ENCODE measurements around the gene GAA. TPM values are rescaled to one million over a fixed set of nuclear protein-coding genes. Genes with fewer than 3 reads are reported as not detected.

GAA gene
- total RNA-seq (2014; rRNA removed; shearing (Covaris generic)) = 88.7 and 97.7 TPM in 2 replicates
- polyA plus RNA-seq (2015; cell fraction: cytosol; rRNA removed) = 242 and 314 TPM in 2 replicates
- polyA plus RNA-seq (2015; cell fraction: nucleus; rRNA removed) = 487 and 533 TPM in 2 replicates

- in situ Hi-C loops (cut with HindIII; ENCODE audit: low pct_unique_long_range_greater_than_20kb, low sequenced_read_pairs) = no loop called here
- peak; percentile 90 for DNase-seq (ENCODE audit: low read depth, low spot score)
Observed at GRCh38 chr17:80101011-80101945, at the start of gene GAA. Gene GAA, plus strand, starts transcription at chr17:80101581. Its CDS starts 3,006 bp downstream, at chr17:80104587.

GRCh38 chr17:80051681-80052080 lies 49.7 kb upstream of the GAA start:
- DNase-seq (ENCODE audit: low read depth, low spot score) = no peak
- in situ Hi-C loops (cut with HindIII; ENCODE audit: low pct_unique_long_range_greater_than_20kb, low sequenced_read_pairs) = no loop called here

- in situ Hi-C loops (cut with HindIII; ENCODE audit: low pct_unique_long_range_greater_than_20kb, low sequenced_read_pairs) = no loop called here
- DNase-seq (ENCODE audit: low read depth, low spot score) = no peak
Observed at GRCh38 chr17:80053102-80053501, 48.3 kb upstream of the GAA start.

GRCh38 chr17:80055597-80055996 lies 45.8 kb upstream of the GAA start:
- in situ Hi-C loops (cut with HindIII; ENCODE audit: low pct_unique_long_range_greater_than_20kb, low sequenced_read_pairs) = no loop called here
- DNase-seq (ENCODE audit: low read depth, low spot score) = no peak

GRCh38 chr17:80058311-80058955 lies 42.9 kb upstream of the GAA start:
- in situ Hi-C loops (cut with HindIII; ENCODE audit: low pct_unique_long_range_greater_than_20kb, low sequenced_read_pairs) = no loop called here
- no peak for DNase-seq (ENCODE audit: low read depth, low spot score)

- DNase-seq (ENCODE audit: low read depth, low spot score) = no peak
- in situ Hi-C loops (cut with HindIII; ENCODE audit: low pct_unique_long_range_greater_than_20kb, low sequenced_read_pairs) = no loop called here
Observed at GRCh38 chr17:80060644-80061043, 40.7 kb upstream of the GAA start.

- no peak for DNase-seq (ENCODE audit: low read depth, low spot score)
- in situ Hi-C loops (cut with HindIII; ENCODE audit: low pct_unique_long_range_greater_than_20kb, low sequenced_read_pairs) = no loop called here
Observed at GRCh38 chr17:80061421-80061820, 40.0 kb upstream of the GAA start.

- DNase-seq (ENCODE audit: low read depth, low spot score) = no peak
- in situ Hi-C loops (cut with HindIII; ENCODE audit: low pct_unique_long_range_greater_than_20kb, low sequenced_read_pairs) = no loop called here
Observed at GRCh38 chr17:80063830-80064585, 37.4 kb upstream of the GAA start.

GRCh38 chr17:80064696-80065095 lies 36.7 kb upstream of the GAA start:
- DNase-seq (ENCODE audit: low read depth, low spot score) = no peak
- in situ Hi-C loops (cut with HindIII; ENCODE audit: low pct_unique_long_range_greater_than_20kb, low sequenced_read_pairs) = no loop called here

- no peak for DNase-seq (ENCODE audit: low read depth, low spot score)
- in situ Hi-C loops (cut with HindIII; ENCODE audit: low pct_unique_long_range_greater_than_20kb, low sequenced_read_pairs) = no loop called here
Observed at GRCh38 chr17:80065478-80066170, 35.8 kb upstream of the GAA start.

GRCh38 chr17:80067393-80067986 lies 33.9 kb upstream of the GAA start:
- in situ Hi-C loops (cut with HindIII; ENCODE audit: low pct_unique_long_range_greater_than_20kb, low sequenced_read_pairs) = no loop called here
- no peak for DNase-seq (ENCODE audit: low read depth, low spot score)

GRCh38 chr17:80068301-80069222 lies 32.8 kb upstream of the GAA start:
- peak; percentile 55 for DNase-seq (ENCODE audit: low read depth, low spot score)
- in situ Hi-C loops (cut with HindIII; ENCODE audit: low pct_unique_long_range_greater_than_20kb, low sequenced_read_pairs) = no loop called here

GRCh38 chr17:80070375-80071115 lies 30.8 kb upstream of the GAA start:
- no peak for DNase-seq (ENCODE audit: low read depth, low spot score)
- in situ Hi-C loops (cut with HindIII; ENCODE audit: low pct_unique_long_range_greater_than_20kb, low sequenced_read_pairs) = no loop called here

- no peak for DNase-seq (ENCODE audit: low read depth, low spot score)
- in situ Hi-C loops (cut with HindIII; ENCODE audit: low pct_unique_long_range_greater_than_20kb, low sequenced_read_pairs) = no loop called here
Observed at GRCh38 chr17:80071116-80071841, 30.1 kb upstream of the GAA start.

- DNase-seq (ENCODE audit: low read depth, low spot score) = no peak
- in situ Hi-C loops (cut with HindIII; ENCODE audit: low pct_unique_long_range_greater_than_20kb, low sequenced_read_pairs) = no loop called here
Observed at GRCh38 chr17:80072410-80072809, 29.0 kb upstream of the GAA start.

All from SK-MEL-5 (cell line).